K562 (cell line): ENCODE data around the gene AGO3. TPM values are rescaled to one million over a fixed set of nuclear protein-coding genes. Genes with fewer than 3 reads are reported as not detected.

Experiments
- ARID2 ChIP-seq: fragments of 450-650 bp; IDR thresholded peaks from 2 replicates; pipeline ENCODE4 v1.6.1; 2017; ENCODE audit warnings: antibody characterized with exemption, mild to moderate bottlenecking
- CUX1 ChIP-seq: fragments of 200-800 bp; sonication (Bioruptor generic); IDR thresholded peaks from 2 replicates; pipeline ENCODE4 v1.6.1; 2016; ENCODE audit warnings: missing genetic modification characterization, missing compliant biosample characterization
- FOXA1 ChIP-seq: fragments of 450-650 bp; IDR thresholded peaks from 2 replicates; pipeline ENCODE4 v1.6.1; 2016; ENCODE audit warnings: mild to moderate bottlenecking, borderline replicate concordance
- GTF3C2 ChIP-seq: IDR thresholded peaks from 3 replicates; pipeline ENCODE4 v1.6.1; 2011; ENCODE audit warnings: borderline replicate concordance, mild to moderate bottlenecking, moderate library complexity; ENCODE audit not compliant: insufficient read length; ENCODE audit errors: extremely low read depth
- HNRNPLL ChIP-seq: fragments of 200-400 bp; formaldehyde crosslinking; IDR thresholded peaks from 2 replicates; pipeline ENCODE4 v1.6.1; 2017; ENCODE audit warnings: low read length, low read depth, mild to moderate bottlenecking; ENCODE audit not compliant: poor library complexity, severe bottlenecking
- KHSRP ChIP-seq: fragments of 450-650 bp; IDR thresholded peaks from 2 replicates; pipeline ENCODE4 v1.6.1; 2017
- NRF1 ChIP-seq, 2 experiments: fragments of 450-650 bp; IDR thresholded peaks in 1 of 2; conservative IDR thresholded peaks in 1 of 2; 2 replicates each; pipeline ENCODE4 v1.6.1; 2014; ENCODE audit warnings: mild to moderate bottlenecking in 2 of 2
- SIRT6 ChIP-seq: IDR thresholded peaks from one replicate; pipeline ENCODE4 v1.6.1; 2012; ENCODE audit warnings: low read depth, mild to moderate bottlenecking, control low read depth, inconsistent platforms, low read length, moderate library complexity
- STAT5A ChIP-seq: IDR thresholded peaks from 2 replicates; pipeline ENCODE4 v1.6.1; 2012; ENCODE audit warnings: low read length, inconsistent platforms, borderline replicate concordance
- STAT6 ChIP-seq: sonication (generic); formaldehyde crosslinking; IDR thresholded peaks from 2 replicates; pipeline ENCODE4 v1.8.1; 2023; ENCODE audit warnings: mild to moderate bottlenecking, missing genetic modification reagents
- ZBTB43 ChIP-seq: sonication (generic); formaldehyde crosslinking; IDR thresholded peaks from 2 replicates; pipeline ENCODE4 v1.8.0; 2023; ENCODE audit warnings: mild to moderate bottlenecking, missing genetic modification reagents
- ZBTB9 ChIP-seq: fragments of 450-650 bp; formaldehyde crosslinking; IDR thresholded peaks from 2 replicates; pipeline ENCODE4 v1.4.0; 2020; ENCODE audit warnings: mild to moderate bottlenecking, moderate library complexity
- ZNF589 ChIP-seq: fragments of 200-800 bp; sonication (Bioruptor generic); IDR thresholded peaks from 2 replicates; pipeline ENCODE4 v1.6.1; 2016; ENCODE audit warnings: low read depth, missing genetic modification characterization, missing compliant biosample characterization
- polyA plus RNA-seq, 8 experiments: library from polyadenylated mRNA; depleted of rRNA in 4 of 8; stranded (reverse) in 5 of 8; unstranded in 3 of 8; fragments of >200 nt; fragmentation: Nextera tagmentation in 2 of 8; fragmentation: Illumina TruSeq in 1 of 8; extraction: Ambion mirVana in 2 of 8; extraction: Trizol in 1 of 8; gene quantifications; 2 replicates each; pipeline versions ENCODE4 v1.2.1 to v1.2.3, GENCODE V29; 2011 to 2014; ENCODE audit warnings: inconsistent platforms in 1 of 8, missing spikeins in 1 of 8
- total RNA-seq, 7 experiments: library from RNA; depleted of rRNA in 6 of 7; stranded (reverse); fragments of >200 nt in 6 of 7; fragmentation: Illumina TruSeq in 2 of 7; extraction: Trizol in 2 of 7; gene quantifications; 2 replicates each; pipeline versions ENCODE4 v1.2.1 to v1.2.3, GENCODE V29; 2011 to 2021; ENCODE audit warnings: low replicate concordance in 1 of 7

AGO3 gene
- total and polyA plus RNA-seq, 9 of the 15 experiments (the other 6 are each of a cell fraction or from before 2014, with no cell fraction given) = 4.5 to 41.5 (median 22.7) TPM

GRCh38 chr1:35881850-35882273, 49.0 kb upstream of the AGO3 start (continued):
- no peak for TF ChIP-seq SIRT6
- TF ChIP-seq ARID2 = no peak
- no peak for TF ChIP-seq GTF3C2
- TF ChIP-seq STAT6 (CRISPR knock-in tag) = peak; percentile 86; the same call in 1 of the 2 replicates
- TF ChIP-seq HNRNPLL = no peak
- TF ChIP-seq ZBTB43 = no peak
- TF ChIP-seq ZNF589 = 0 out of 2 replicates have a peak, but pooled peaks have one; percentile 18
- TF ChIP-seq CUX1 (CRISPR knock-in tag) = no peak
- no peak for TF ChIP-seq NRF1 (conservative IDR thresholded peaks at IDR 0.05 in 1 of 2, IDR thresholded peaks at IDR 0.05 in 1 of 2)
- TF ChIP-seq KHSRP = no peak
- TF ChIP-seq ZBTB9 (CRISPR knock-in tag) = no peak
- TF ChIP-seq STAT5A = 0 out of 2 replicates have a peak, but pooled peaks have one; percentile 50
- no peak; the same call in 1 of the 2 replicates for TF ChIP-seq FOXA1
